ENCODE results near the gene PHLDB1. TPM values are rescaled to one million over a fixed set of nuclear protein-coding genes. Genes with fewer than 3 reads are reported as not detected.
"Not testable (repeated sequence)": the region's sequence is repeated elsewhere in the genome, so short reads cannot be mapped to it uniquely, and the experiment has no call there.

Gene PHLDB1
- total and polyA plus RNA-seq, 4 donors: 4.8 to 15.4 (median 6.0) TPM

DNA sequence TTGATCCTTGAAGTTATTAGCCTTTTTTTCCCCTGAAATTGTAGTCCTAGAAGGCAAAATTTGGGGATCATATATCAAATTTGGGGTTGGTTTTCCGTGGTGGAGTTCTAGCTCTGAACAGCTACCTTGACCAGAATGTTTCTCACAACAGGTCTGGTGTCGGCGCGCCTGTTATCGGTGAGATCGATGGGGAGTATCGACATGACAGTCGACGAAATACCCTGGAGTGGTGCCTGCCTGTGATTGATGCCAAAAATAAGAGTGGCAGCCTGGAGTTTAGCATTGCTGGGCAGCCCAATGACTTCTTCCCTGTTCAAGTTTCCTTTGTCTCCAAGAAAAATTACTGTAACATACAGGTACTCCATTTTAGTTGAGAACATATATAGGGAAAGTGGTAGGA is 9.9 kb upstream of the PHLDB1 start:
- H3K36me3 ChIP-seq (ENCODE audit: control insufficient read depth in 4 of 4, insufficient read depth in 3 of 4, low read depth in 1 of 4, low read length in 3 of 4): peaks cover 16 to 70% (median 66%) of the 10 kb centered on the region in 4 donors
- WGBS: 78% methylated on average over 9 of the region's 9 CpGs
- H3K27ac ChIP-seq (ENCODE audit: low read depth in 1 of 2, low read length in 2 of 2): no peak overlapping the region
- H3K9me3 ChIP-seq (ENCODE audit: control insufficient read depth in 4 of 4, low read length in 3 of 4): no peaks in the 10 kb centered on the region
- H3K4me3 ChIP-seq (ENCODE audit: low read depth in 1 of 3, low read length in 3 of 3): no peak overlapping the region
- DNase-seq (ENCODE audit: low spot score): no peak
- H3K9ac ChIP-seq (ENCODE audit: low read depth in 1 of 2, low read length in 2 of 2): no peak overlapping the region
- H3K27me3 ChIP-seq (ENCODE audit: control insufficient read depth in 4 of 4, insufficient read depth in 4 of 4, low read length in 3 of 4): no peaks in the 10 kb centered on the region
- no peak for TF ChIP-seq TAF1 (conservative IDR thresholded peaks at IDR 0.05)
- TF ChIP-seq, protein P1, sequence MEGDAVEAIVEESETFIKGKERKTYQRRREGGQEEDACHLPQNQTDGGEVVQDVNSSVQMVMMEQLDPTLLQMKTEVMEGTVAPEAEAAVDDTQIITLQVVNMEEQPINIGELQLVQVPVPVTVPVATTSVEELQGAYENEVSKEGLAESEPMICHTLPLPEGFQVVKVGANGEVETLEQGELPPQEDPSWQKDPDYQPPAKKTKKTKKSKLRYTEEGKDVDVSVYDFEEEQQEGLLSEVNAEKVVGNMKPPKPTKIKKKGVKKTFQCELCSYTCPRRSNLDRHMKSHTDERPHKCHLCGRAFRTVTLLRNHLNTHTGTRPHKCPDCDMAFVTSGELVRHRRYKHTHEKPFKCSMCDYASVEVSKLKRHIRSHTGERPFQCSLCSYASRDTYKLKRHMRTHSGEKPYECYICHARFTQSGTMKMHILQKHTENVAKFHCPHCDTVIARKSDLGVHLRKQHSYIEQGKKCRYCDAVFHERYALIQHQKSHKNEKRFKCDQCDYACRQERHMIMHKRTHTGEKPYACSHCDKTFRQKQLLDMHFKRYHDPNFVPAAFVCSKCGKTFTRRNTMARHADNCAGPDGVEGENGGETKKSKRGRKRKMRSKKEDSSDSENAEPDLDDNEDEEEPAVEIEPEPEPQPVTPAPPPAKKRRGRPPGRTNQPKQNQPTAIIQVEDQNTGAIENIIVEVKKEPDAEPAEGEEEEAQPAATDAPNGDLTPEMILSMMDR (IDR thresholded peaks at IDR 0.05; ENCODE audit: low read depth, low read length, missing input control): no peak
- no peak for TF ChIP-seq RAD21 (IDR thresholded peaks at IDR 0.05)
- TF ChIP-seq, protein P2, sequence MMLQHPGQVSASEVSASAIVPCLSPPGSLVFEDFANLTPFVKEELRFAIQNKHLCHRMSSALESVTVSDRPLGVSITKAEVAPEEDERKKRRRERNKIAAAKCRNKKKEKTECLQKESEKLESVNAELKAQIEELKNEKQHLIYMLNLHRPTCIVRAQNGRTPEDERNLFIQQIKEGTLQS (IDR thresholded peaks at IDR 0.05): no peak
- peaks cover 0 to 3% (median 0%) of the 10 kb centered on the region in 4 donors for H3K4me1 ChIP-seq (ENCODE audit: control insufficient read depth in 4 of 4, insufficient read depth in 4 of 4, low read length in 3 of 4)

DNA sequence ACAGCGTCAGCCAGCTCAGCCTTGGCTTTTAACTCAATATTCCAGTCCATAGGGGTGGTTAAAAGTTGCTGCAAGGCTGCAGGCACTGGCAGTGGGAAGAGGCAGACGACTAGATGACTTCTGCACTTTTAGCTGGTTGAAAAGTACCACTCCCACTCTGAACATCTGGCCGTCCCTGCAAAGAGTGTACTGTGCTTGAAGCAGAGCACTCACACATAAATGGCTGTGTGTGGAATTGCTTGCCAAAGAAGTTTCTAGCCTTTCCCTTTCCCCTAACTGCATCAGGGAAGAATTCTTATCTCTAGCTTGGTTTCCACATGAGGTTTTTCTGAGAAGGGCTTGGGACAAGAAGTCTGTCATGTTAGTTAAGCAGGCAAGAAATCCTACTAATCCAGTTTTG is 5.1 kb upstream of the PHLDB1 start:
- Histone ChIP-seq H3K4me3 (ENCODE audit: low read depth in 1 of 3, low read length in 3 of 3) (no peak overlapping the region), H3K9ac (ENCODE audit: low read depth in 1 of 2, low read length in 2 of 2) (no peak overlapping the region), H3K27ac (ENCODE audit: low read depth in 1 of 2, low read length in 2 of 2) (no peak overlapping the region), H3K27me3 (ENCODE audit: control insufficient read depth in 4 of 4, insufficient read depth in 4 of 4, low read length in 3 of 4) (no peaks in the 10 kb centered on the region), H3K36me3 (ENCODE audit: control insufficient read depth in 4 of 4, insufficient read depth in 3 of 4, low read depth in 1 of 4, low read length in 3 of 4) (peaks cover 10 to 39% (median 39%) of the 10 kb centered on the region in 4 donors), H3K9me3 (ENCODE audit: control insufficient read depth in 4 of 4, low read length in 3 of 4) (no peaks in the 10 kb centered on the region), H3K4me1 (ENCODE audit: control insufficient read depth in 4 of 4, insufficient read depth in 4 of 4, low read length in 3 of 4) (peaks cover 0 to under 1% (median 0%) of the 10 kb centered on the region in 4 donors)
- peak; percentile 11 for TF ChIP-seq SP1 (IDR thresholded peaks at IDR 0.05)
- TF ChIP-seq, protein P1 (IDR thresholded peaks at IDR 0.05; ENCODE audit: low read depth, low read length, missing input control): no peak
- no peak for TF ChIP-seq FOXA2 (IDR thresholded peaks at IDR 0.05)
- TF ChIP-seq NR2F2 (IDR thresholded peaks at IDR 0.05): peak; percentile 46
- TF ChIP-seq JUND (IDR thresholded peaks at IDR 0.05): no peak
- TF ChIP-seq TAF1 (conservative IDR thresholded peaks at IDR 0.05): no peak
- peak in 1 of 2 donors; percentile 9 for TF ChIP-seq RAD21 (IDR thresholded peaks at IDR 0.05)
- no peak for DNase-seq (ENCODE audit: low spot score)
- 83% methylated on average over 3 of the region's 3 CpGs for WGBS

DNA sequence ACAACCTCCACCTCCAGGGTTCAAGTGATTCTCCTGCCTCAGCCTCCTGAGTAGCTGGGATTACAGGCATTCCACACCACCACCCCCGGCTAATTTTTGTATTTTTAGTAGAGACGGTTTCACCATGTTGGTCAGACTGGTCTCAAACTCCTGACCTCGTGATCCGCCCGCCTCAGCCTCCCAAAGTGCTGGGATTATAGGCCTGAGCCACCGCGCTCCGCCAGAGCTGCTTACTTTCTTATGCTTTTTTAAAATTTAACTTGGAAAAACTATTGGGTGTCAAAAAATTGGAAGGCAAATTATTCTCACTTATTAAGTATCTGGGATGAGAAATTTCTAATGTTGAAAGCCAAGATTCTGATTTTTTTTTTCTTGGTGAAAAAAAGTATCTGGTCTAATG is 3.7 kb upstream of the PHLDB1 start:
- 91% methylated on average over 8 of the region's 8 CpGs for WGBS
- Histone ChIP-seq H3K4me1 (ENCODE audit: control insufficient read depth in 4 of 4, insufficient read depth in 4 of 4, low read length in 3 of 4) (peaks cover 0 to 12% (median 7%) of the 10 kb centered on the region in 4 donors), H3K36me3 (ENCODE audit: control insufficient read depth in 4 of 4, insufficient read depth in 3 of 4, low read depth in 1 of 4, low read length in 3 of 4) (peaks cover 10 to 32% (median 29%) of the 10 kb centered on the region in 4 donors)
- H3K9ac ChIP-seq (ENCODE audit: low read depth in 1 of 2, low read length in 2 of 2); H3K9me3 ChIP-seq (ENCODE audit: control insufficient read depth in 4 of 4, low read length in 3 of 4); H3K27me3 ChIP-seq (ENCODE audit: control insufficient read depth in 4 of 4, insufficient read depth in 4 of 4, low read length in 3 of 4); H3K27ac ChIP-seq (ENCODE audit: low read depth in 1 of 2, low read length in 2 of 2); H3K4me3 ChIP-seq (ENCODE audit: low read depth in 1 of 3, low read length in 3 of 3); DNase-seq (ENCODE audit: low spot score): not testable (repeated sequence)

DNA sequence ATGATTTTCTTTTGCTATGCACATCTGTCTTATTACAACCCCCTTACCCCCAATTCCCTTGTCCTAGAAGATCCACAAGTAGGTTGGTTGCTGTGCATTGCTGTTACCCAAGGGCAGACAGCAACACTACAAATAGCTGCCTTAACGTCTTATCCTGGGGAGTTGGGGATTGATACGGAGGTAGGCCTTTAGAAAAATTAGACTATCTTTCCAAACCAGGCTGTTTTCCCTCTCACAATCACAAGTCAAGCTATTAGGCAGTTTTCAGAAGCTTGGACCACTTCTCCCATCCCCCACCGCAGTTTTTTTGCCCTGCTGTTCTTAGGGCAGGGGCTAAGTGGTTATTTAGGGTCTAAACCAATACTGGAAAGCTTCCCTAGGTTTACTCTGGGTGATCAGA is 2.8 kb upstream of the PHLDB1 start:
- H3K9me3 ChIP-seq (ENCODE audit: control insufficient read depth in 4 of 4, low read length in 3 of 4): no peaks in the 10 kb centered on the region
- no peaks in the 10 kb centered on the region for H3K27me3 ChIP-seq (ENCODE audit: control insufficient read depth in 4 of 4, insufficient read depth in 4 of 4, low read length in 3 of 4)
- WGBS: 62% methylated on average over 3 of the region's 3 CpGs
- H3K36me3 ChIP-seq (ENCODE audit: control insufficient read depth in 4 of 4, insufficient read depth in 3 of 4, low read depth in 1 of 4, low read length in 3 of 4): peaks cover 10 to 29% (median 26%) of the 10 kb centered on the region in 4 donors
- peaks cover 0 to 16% (median 7%) of the 10 kb centered on the region in 4 donors for H3K4me1 ChIP-seq (ENCODE audit: control insufficient read depth in 4 of 4, insufficient read depth in 4 of 4, low read length in 3 of 4)
- DNase-seq (ENCODE audit: low spot score): no peak
- H3K27ac ChIP-seq (ENCODE audit: low read depth in 1 of 2, low read length in 2 of 2): peak overlapping the region in 1 of 2 donors; percentile 15
- no peak overlapping the region for H3K4me3 ChIP-seq (ENCODE audit: low read depth in 1 of 3, low read length in 3 of 3)
- no peak overlapping the region for H3K9ac ChIP-seq (ENCODE audit: low read depth in 1 of 2, low read length in 2 of 2)
- TF ChIP-seq RXRA (IDR thresholded peaks at IDR 0.05) (no peak), YY1 (IDR thresholded peaks at IDR 0.05) (no peak), JUND (IDR thresholded peaks at IDR 0.05) (no peak), GABPA (IDR thresholded peaks at IDR 0.05 in 1 of 2, conservative IDR thresholded peaks at IDR 0.05 in 1 of 2) (no peak), SP1 (IDR thresholded peaks at IDR 0.05) (no peak), HNF4G (IDR thresholded peaks at IDR 0.05) (no peak), NR2F2 (IDR thresholded peaks at IDR 0.05) (no peak)
- TF ChIP-seq, protein P1 (IDR thresholded peaks at IDR 0.05; ENCODE audit: low read depth, low read length, missing input control): no peak
- TF ChIP-seq, protein P3, sequence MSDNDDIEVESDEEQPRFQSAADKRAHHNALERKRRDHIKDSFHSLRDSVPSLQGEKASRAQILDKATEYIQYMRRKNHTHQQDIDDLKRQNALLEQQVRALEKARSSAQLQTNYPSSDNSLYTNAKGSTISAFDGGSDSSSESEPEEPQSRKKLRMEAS (IDR thresholded peaks at IDR 0.05): no peak
- TF ChIP-seq, protein P4, sequence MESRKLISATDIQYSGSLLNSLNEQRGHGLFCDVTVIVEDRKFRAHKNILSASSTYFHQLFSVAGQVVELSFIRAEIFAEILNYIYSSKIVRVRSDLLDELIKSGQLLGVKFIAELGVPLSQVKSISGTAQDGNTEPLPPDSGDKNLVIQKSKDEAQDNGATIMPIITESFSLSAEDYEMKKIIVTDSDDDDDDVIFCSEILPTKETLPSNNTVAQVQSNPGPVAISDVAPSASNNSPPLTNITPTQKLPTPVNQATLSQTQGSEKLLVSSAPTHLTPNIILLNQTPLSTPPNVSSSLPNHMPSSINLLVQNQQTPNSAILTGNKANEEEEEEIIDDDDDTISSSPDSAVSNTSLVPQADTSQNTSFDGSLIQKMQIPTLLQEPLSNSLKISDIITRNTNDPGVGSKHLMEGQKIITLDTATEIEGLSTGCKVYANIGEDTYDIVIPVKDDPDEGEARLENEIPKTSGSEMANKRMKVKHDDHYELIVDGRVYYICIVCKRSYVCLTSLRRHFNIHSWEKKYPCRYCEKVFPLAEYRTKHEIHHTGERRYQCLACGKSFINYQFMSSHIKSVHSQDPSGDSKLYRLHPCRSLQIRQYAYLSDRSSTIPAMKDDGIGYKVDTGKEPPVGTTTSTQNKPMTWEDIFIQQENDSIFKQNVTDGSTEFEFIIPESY (IDR thresholded peaks at IDR 0.05): no peak
